Vein endothelial cell (primary cell): ENCODE data around the gene GOLGA6B. TPM values are rescaled to one million over a fixed set of nuclear protein-coding genes. Genes with fewer than 3 reads are reported as not detected.

Experiments
- small RNA-seq: library from RNA; depleted of rRNA; stranded (forward); fragments of <200 nt; gene quantifications from one replicate; pipeline ENCODE3, GENCODE V24; 2012
- total RNA-seq: library from RNA; depleted of rRNA; stranded (reverse); fragments of >200 nt; gene quantifications from 2 replicates; pipeline ENCODE4 v1.2.3, GENCODE V29; 2012

GOLGA6B gene, protein sequence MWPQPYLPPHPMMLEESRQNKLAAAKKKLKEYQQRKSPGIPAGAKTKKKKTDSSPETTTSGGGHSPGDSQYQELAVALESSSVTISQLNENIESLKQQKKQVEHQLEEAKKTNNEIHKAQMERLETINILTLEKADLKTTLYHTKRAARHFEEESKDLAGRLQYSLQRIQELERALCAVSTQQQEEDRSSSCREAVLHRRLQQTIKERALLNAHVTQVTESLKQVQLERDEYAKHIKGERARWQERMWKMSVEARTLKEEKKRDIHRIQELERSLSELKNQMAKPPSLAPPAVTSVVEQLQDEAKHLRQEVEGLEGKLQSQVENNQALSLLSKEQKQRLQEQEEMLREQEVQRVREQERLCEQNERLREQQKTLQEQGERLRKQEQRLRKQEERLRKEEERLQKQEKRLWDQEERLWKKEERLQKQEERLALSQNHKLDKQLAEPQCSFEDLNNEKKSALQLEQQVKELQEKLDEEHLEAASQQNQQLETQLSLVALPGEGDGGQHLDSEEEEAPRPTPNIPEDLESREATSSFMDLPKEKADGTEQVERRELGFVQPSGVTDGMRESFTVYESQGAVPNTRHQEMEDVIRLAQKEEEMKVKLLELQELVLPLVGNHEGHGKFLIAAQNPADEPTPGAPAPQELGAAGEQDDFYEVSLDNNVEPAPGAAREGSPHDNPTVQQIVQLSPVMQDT
- not detected in 2 replicates for total RNA-seq

GRCh38 chr15:72654397-72654796 is at the start of gene GOLGA6B:
Gene GOLGA6B (plus strand): TSS chr15:72654697. CDS start chr15:72654738, 41 bp downstream.

DNA sequence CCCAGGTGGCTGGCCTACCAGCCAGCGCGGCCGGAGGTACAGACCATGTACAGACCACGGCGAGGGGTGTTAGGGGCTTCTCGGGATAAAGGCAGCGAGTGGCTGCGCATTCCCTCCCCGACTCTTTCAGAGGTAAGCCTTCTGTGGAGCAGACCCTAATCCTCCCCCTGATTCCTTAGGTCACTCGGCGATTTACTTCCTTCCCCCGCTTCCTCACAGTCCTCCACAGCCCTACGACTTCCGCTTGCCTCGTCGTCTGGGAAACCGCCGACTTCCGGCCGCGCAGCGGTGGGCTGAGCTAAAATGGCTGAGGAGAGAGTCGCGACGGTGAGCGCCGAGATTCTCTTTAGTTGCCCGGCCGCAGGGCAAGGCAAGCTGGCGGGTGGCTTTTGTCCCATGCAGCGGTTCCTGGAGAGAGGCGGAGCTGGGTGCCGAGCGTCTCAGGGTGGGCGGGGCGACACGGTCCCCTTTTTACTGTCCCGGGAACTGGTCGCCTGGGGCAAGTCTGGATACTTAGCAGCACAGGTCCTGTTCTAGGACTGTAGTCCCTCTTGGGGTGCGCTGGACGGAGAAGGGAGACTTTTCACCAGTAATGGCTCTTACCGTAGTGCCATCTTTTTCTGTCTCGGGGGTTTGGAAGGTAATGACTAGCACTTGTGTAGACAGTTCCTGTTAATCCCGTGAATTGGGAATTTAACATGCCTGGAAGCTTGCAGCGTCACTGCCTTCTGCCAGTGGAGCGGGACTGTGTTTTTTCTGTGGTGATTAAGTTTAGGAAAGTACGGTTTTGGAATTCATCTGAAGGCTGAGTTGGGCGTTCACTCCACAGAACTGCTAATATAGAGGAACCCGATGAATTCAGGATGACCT is 31.7 kb downstream of the GOLGA6B start, which contains the start of the genes BBS4 and HIGD2B:
Gene BBS4 (plus strand): TSS at position 283 of the 870 bp plus-strand sequence. CDS start 21 bp downstream, at position 304.
Gene HIGD2B (minus strand): TSS at position 258 of the 870 bp plus-strand sequence. CDS start 9,808 bp downstream, outside the sequence.

Small RNAs within 50 kb of the gene (small RNA-seq; reads per million reads assigned to genes)
- not detected for gene RN7SL853P

Other genes starting within 250 kb of the GOLGA6B start
- gene ARIH1, start 180.4 kb upstream of the GOLGA6B start, total RNA-seq: 44.1 and 52.2 TPM in 2 replicates
- gene HIGD2B, start 31.5 kb downstream of the GOLGA6B start, total RNA-seq: not detected in 2 replicates
- gene BBS4, start 31.5 kb downstream of the GOLGA6B start, total RNA-seq: 9.5 and 10.5 TPM in 2 replicates
- gene ADPGK, start 129.1 kb downstream of the GOLGA6B start, total RNA-seq: 48.7 and 53.0 TPM in 2 replicates